CD4-positive, alpha-beta T cell treated with Interleukin-17A for 1 hour (primary cell): ENCODE measurements around the gene TCF19.

Experiments used
- DNase-seq: peaks from one replicate; pipeline ENCODE4 v3.0.0-alpha.2; 2020

The TCF19 gene

DNA sequence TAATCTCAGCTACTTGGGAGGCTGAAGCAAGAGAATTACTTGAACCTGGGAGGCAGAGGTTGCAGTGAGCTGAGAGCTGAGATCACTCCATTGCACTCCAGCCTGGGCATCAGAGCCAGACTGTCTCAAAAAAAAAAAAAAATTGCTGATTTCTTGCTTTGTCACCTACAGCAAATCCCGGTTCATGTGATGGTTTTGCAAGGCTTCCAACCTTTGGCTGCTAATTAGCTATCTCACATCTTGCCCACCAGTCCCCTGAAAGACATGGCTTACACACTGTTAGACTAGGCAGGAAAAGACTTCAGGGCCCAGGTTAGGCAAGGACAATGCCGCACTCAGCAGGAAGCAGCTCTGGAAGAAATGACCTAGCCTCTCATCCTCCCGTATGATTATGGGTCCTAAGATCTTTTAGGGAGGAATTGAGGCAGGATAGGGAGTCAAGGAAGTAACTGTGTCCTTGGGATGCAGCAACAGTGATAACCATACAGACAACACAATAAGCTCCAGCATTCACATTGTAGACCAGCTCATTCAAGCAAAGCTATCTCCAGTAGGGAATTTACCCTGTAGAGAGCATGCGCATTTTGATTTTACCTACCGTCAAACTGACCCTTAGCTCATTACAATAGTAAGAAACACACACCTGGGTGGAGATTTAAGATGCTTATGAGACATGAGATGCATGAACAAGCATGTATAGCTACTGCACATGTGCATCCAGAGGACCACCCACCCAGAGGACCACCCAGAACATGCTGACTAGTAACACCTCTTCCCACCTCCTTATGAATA lies 52.5 kb downstream of the TCF19 start:
- no peak for DNase-seq
